Mesendoderm (in vitro differentiated cells): ENCODE measurements around the gene WNT3A.

Source experiments
- DNase-seq: peaks from one replicate; pipeline ENCODE4 v3.0.0; 2013
- H2AK5ac ChIP-seq: 2 replicates; pipeline ENCODE4 v1.6.1; 2013; ENCODE audit warnings: low read length, inconsistent platforms
- H2BK120ac ChIP-seq: 2 replicates; pipeline ENCODE4 v1.6.1; 2013; ENCODE audit warnings: low read depth, mild to moderate bottlenecking, low read length, moderate library complexity, mixed read lengths
- H2BK15ac ChIP-seq: replicated peaks from 2 replicates; pipeline ENCODE4 v1.6.1; 2013; ENCODE audit warnings: low read depth, mild to moderate bottlenecking, moderate library complexity
- H2BK5ac ChIP-seq: 2 replicates; pipeline ENCODE4 v1.6.1; 2013; ENCODE audit warnings: low read length, inconsistent platforms
- H3K18ac ChIP-seq: 2 replicates; pipeline ENCODE4 v1.6.1; 2013; ENCODE audit warnings: mild to moderate bottlenecking, low read length, mixed read lengths
- H3K23ac ChIP-seq: one replicate; pipeline ENCODE4 v1.6.1; 2013; ENCODE audit warnings: low read length
- H3K27ac ChIP-seq: 2 replicates; pipeline ENCODE4 v1.5.1; 2013; ENCODE audit warnings: low read depth, mild to moderate bottlenecking, inconsistent platforms, low read length, moderate library complexity
- H3K27me3 ChIP-seq: 2 replicates; pipeline ENCODE4 v1.6.1; 2013; ENCODE audit warnings: low read length, control low read depth, mild to moderate bottlenecking, inconsistent platforms; ENCODE audit not compliant: insufficient read depth, poor library complexity
- H3K36me3 ChIP-seq: 2 replicates; pipeline ENCODE4 v1.6.1; 2013; ENCODE audit warnings: low read length, inconsistent platforms; ENCODE audit not compliant: control insufficient read depth, insufficient read depth
- H3K4ac ChIP-seq: one replicate; pipeline ENCODE4 v1.6.1; 2013; ENCODE audit warnings: low read depth, mild to moderate bottlenecking, low read length, moderate library complexity
- H3K4me1 ChIP-seq: 2 replicates; pipeline ENCODE4 v1.6.1; 2013; ENCODE audit warnings: low read depth, low read length, inconsistent platforms; ENCODE audit not compliant: control insufficient read depth
- H3K4me2 ChIP-seq: 2 replicates; pipeline ENCODE4 v1.6.1; 2013; ENCODE audit warnings: low read length
- H3K4me3 ChIP-seq: 2 replicates; pipeline ENCODE4 v1.5.1; 2013; ENCODE audit warnings: mild to moderate bottlenecking, low read length
- H3K56ac ChIP-seq: one replicate; pipeline ENCODE4 v1.6.1; 2013; ENCODE audit warnings: low read length
- H3K79me1 ChIP-seq: 2 replicates; pipeline ENCODE4 v1.6.1; 2013; ENCODE audit warnings: low read length, inconsistent platforms
- H3K79me2 ChIP-seq: 2 replicates; pipeline ENCODE4 v1.6.1; 2013; ENCODE audit warnings: mild to moderate bottlenecking, low read length; ENCODE audit not compliant: control insufficient read depth, insufficient read depth
- H3K9ac ChIP-seq: 2 replicates; pipeline ENCODE4 v1.6.1; 2013; ENCODE audit warnings: low read length, inconsistent platforms
- H4K5ac ChIP-seq: one replicate; pipeline ENCODE4 v1.6.1; 2013; ENCODE audit warnings: low read length
- H4K8ac ChIP-seq: one replicate; pipeline ENCODE4 v1.6.1; 2013; ENCODE audit warnings: low read depth, mild to moderate bottlenecking, control low read depth, low read length, moderate library complexity
- WGBS: extraction: QIAGEN DNeasy Blood & Tissue Kit; methylation state at CpG from one replicate; pipeline ENCODE4 v1.1.7; 2013; ENCODE audit warnings: low lambda C conversion rate, missing lambda C conversion rate; ENCODE audit not compliant: insufficient coverage; ENCODE audit errors: extremely low coverage; 5-methylcytosine and 5-hydroxymethylcytosine counted together

WNT3A gene

DNA sequence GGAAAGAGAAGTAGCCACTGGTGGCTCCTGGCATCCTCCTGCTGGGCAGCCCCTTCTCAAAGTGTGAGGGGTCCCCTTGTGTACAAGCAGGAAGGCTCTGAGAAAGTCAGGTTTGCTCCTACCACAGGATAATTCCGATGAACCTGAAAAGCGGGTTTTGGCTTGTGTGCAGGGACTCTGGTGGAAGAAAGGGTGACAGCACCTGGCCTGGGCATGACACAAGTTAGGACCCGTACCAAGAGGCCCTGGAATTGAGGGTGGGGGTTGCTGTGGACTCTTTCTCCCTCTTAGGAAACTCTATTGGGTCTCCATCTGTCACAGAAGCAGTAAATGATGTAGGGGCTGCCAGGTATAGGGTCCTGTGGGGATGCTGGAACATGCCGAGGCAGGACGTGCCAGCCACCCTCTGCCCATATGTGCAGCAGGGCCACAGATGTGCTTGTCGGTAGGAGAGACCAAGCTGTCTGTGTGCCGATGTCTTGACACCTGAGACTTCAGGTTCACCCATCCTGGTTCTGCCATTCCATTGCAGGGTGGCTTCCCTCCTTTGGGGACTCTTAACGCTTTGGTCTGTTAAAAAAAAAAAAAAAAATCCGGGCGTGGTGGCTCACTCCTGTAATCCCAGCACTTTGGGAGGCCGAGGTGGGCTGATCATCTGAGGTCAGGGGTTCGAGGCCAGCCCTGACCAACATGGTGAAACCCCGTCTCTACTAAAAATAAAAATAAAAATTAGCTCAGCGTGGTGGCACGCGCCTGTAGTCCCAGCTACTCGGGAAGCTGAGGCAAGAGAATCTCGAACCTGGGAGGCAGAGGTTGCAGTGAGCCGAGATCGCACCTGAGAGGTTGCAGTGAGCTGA is 86.5 kb downstream of the WNT3A start:
- no peak for DNase-seq

DNA sequence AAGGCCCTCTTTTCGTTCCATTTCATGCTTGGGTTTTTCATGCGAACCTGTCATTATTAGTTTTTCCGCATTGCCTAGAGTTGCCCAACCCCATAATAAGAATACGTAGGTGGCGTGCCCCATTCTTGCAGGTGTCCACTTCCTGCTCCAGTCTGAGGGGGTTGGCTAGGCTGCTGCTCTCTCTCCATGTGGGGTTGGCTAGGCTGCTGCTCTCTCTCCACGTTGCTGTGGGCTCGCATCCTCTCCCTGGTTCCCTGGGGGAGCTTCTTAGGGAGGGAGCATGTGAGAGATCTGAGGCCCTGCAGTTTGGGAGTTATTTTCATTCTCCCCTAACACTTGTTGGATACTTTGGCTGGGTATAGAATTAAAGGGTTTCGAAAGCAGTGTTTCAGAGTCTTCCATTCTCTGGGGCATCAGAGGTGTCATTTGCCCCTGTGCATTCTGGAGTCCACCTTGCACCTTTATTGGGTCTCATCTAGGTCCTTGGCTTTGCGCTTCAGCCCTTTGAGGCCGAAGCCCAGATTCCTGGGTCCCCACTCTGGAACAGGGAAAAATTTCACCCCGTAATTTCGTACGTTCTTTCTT is 87.7 kb downstream of the WNT3A start:
- WGBS, result no CpG with 5 or more reads among the region's 13 CpGs
- peaks cover 80% of the 10 kb centered on the region for H3K79me2 ChIP-seq
- no peak overlapping the region for H2BK120ac ChIP-seq
- no peak overlapping the region for H3K27ac ChIP-seq
- no peak overlapping the region for H3K9ac ChIP-seq
- no peak overlapping the region for H2BK15ac ChIP-seq
- no peaks in the 10 kb centered on the region for H3K27me3 ChIP-seq
- no peak overlapping the region for H4K5ac ChIP-seq
- no peaks in the 10 kb centered on the region for H3K4me1 ChIP-seq
- no peak overlapping the region for H2AK5ac ChIP-seq
- peaks cover 15% of the 10 kb centered on the region for H3K79me1 ChIP-seq
- no peak overlapping the region for H3K4me3 ChIP-seq
- peaks cover 6% of the 10 kb centered on the region for H3K36me3 ChIP-seq
- H3K18ac ChIP-seq, result no peak overlapping the region
- H3K56ac ChIP-seq, result no peak overlapping the region
- no peak for DNase-seq
- no peak overlapping the region for H4K8ac ChIP-seq
- H3K4ac ChIP-seq, result no peak overlapping the region
- no peak overlapping the region for H2BK5ac ChIP-seq
- H3K4me2 ChIP-seq, result no peak overlapping the region
- H3K23ac ChIP-seq, result no peak overlapping the region

More for the DNA sequence above, 86.5 kb downstream of the WNT3A start:
- Histone ChIP-seq H2BK15ac (no peak overlapping the region), H3K27ac (no peak overlapping the region), H3K27me3 (no peaks in the 10 kb centered on the region), H2AK5ac (no peak overlapping the region), H4K8ac (no peak overlapping the region), H3K79me1 (peaks cover 13% of the 10 kb centered on the region), H3K4me3 (no peak overlapping the region), H2BK5ac (no peak overlapping the region), H3K4me2 (no peak overlapping the region), H3K23ac (no peak overlapping the region), H3K9ac (no peak overlapping the region), H4K5ac (no peak overlapping the region), H3K36me3 (peaks cover 9% of the 10 kb centered on the region), H3K4me1 (peaks cover 4% of the 10 kb centered on the region), H2BK120ac (no peak overlapping the region), H3K56ac (no peak overlapping the region), H3K18ac (no peak overlapping the region), H3K79me2 (peaks cover 92% of the 10 kb centered on the region), H3K4ac (no peak overlapping the region)
- no CpG with 5 or more reads among the region's 20 CpGs for WGBS

DNA sequence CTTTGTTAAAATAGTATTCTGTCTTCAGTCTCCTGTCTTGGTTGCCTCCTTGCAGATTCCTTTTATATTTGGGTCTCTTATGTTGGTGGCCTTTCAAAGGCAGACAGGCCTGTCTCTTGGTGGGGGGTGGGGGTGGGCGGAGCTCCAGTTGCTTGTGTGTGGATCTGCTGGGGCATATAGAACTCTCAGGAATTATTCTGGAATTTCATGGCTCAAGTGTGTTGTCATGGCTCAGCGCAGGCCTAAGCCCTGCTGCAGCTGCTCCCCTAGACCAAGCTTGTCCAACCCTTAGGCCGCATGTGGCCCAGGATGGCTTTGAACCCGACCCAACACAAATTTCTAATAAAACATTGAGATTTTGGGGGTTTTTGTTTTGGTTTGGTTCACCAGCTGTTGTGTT is 88.4 kb downstream of the WNT3A start:
- DNase-seq, result no peak
- Histone ChIP-seq H3K79me2 (peaks cover 74% of the 10 kb centered on the region), H3K27ac (no peak overlapping the region), H3K9ac (no peak overlapping the region), H2BK120ac (no peak overlapping the region), H3K23ac (no peak overlapping the region), H2AK5ac (no peak overlapping the region), H3K4ac (no peak overlapping the region), H3K4me3 (no peak overlapping the region), H2BK15ac (no peak overlapping the region), H3K4me2 (no peak overlapping the region), H3K36me3 (peaks cover 6% of the 10 kb centered on the region), H3K56ac (no peak overlapping the region), H3K79me1 (peaks cover 15% of the 10 kb centered on the region), H3K27me3 (no peaks in the 10 kb centered on the region), H4K8ac (no peak overlapping the region), H2BK5ac (no peak overlapping the region), H3K18ac (no peak overlapping the region), H4K5ac (no peak overlapping the region), H3K4me1 (no peaks in the 10 kb centered on the region)
- no CpG with 5 or more reads among the region's 4 CpGs for WGBS

DNA sequence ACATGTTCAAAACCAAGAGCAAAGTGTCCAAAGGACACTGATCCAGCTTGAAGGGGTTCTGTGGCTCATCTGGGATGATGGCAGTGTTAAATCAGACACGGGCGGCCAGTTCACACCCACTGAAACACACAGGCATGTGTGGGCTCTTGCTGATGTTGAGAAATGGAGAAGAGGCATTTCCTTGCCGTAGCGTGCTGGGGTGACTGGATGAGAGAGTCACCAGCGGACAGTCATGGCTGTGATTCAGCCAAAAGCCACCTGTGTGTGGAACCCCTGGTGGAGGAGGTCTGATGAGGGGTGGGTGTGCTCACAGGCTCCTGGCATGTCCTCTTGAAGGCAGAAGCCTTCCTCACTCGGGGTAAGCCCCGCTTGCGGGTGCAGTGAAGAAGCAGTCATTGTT is 89.1 kb downstream of the WNT3A start:
- H4K5ac ChIP-seq, result no peak overlapping the region
- peaks cover 15% of the 10 kb centered on the region for H3K79me1 ChIP-seq
- H2BK15ac ChIP-seq, result no peak overlapping the region
- no peak overlapping the region for H3K56ac ChIP-seq
- H3K4me2 ChIP-seq, result no peak overlapping the region
- H3K79me2 ChIP-seq, result peaks cover 66% of the 10 kb centered on the region
- H2AK5ac ChIP-seq, result no peak overlapping the region
- H3K4me3 ChIP-seq, result no peak overlapping the region
- no peak overlapping the region for H3K18ac ChIP-seq
- H3K27me3 ChIP-seq, result no peaks in the 10 kb centered on the region
- no peak overlapping the region for H2BK120ac ChIP-seq
- H3K4ac ChIP-seq, result no peak overlapping the region
- H3K9ac ChIP-seq, result no peak overlapping the region
- no peak overlapping the region for H4K8ac ChIP-seq
- H3K23ac ChIP-seq, result no peak overlapping the region
- H3K27ac ChIP-seq, result no peak overlapping the region
- H3K36me3 ChIP-seq, result peaks cover 6% of the 10 kb centered on the region
- no peak for DNase-seq
- H2BK5ac ChIP-seq, result no peak overlapping the region
- WGBS, result no CpG with 5 or more reads among the region's 8 CpGs
- no peaks in the 10 kb centered on the region for H3K4me1 ChIP-seq

DNA sequence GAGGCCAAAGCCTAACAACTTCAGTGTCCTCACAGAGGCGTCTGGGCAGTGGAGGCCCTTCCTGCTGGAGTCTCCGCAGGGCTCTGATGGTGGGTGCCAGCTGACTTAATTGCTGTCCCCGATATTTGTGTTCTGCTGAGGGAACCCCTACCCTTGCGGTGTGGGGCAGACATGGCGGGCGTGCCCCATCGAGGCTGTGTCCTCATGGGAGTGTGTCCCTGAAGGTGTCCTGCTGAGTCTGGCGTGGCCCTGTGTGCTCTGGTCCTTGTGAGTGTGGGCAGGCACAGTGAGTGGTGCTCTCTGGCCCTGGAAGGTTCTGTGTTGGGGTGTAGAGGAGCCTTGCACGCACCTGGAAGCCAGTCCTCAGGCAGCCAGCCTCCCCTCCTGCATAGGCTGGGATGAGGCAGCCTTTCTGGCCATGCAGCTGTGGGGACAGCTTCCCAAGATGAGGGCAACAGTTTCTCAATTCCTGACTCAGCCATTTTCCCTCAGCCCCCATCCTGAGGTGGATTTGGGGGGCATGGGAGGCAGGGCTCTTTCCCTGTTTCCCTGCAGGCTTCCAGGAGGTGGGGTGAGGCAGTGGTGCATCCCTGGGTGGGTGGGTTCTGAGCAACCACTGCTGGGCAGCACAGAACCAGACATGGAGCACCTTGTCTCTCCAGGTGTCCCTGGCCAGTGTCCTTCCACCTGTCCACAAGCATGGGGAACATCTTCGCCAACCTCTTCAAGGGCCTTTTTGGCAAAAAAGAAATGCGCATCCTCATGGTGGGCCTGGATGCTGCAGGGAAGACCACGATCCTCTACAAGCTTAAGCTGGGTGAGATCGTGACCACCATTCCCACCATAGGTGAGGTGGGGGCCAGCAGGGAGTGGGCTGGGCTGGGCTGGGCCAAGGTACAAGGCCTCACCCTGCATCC is 89.9 kb downstream of the WNT3A start:
- Histone ChIP-seq H3K27ac (no peak overlapping the region), H3K56ac (no peak overlapping the region), H3K18ac (no peak overlapping the region), H3K27me3 (no peaks in the 10 kb centered on the region), H3K4me1 (no peaks in the 10 kb centered on the region), H3K23ac (no peak overlapping the region), H3K4me3 (no peak overlapping the region), H3K4ac (no peak overlapping the region), H3K79me2 (peaks cover 59% of the 10 kb centered on the region), H4K8ac (no peak overlapping the region), H3K79me1 (peaks cover 15% of the 10 kb centered on the region), H2BK5ac (no peak overlapping the region), H3K36me3 (peaks cover 6% of the 10 kb centered on the region), H2AK5ac (no peak overlapping the region), H2BK15ac (no peak overlapping the region), H3K4me2 (no peak overlapping the region), H3K9ac (no peak overlapping the region), H2BK120ac (no peak overlapping the region), H4K5ac (no peak overlapping the region)
- DNase-seq, result no peak
- no CpG with 5 or more reads among the region's 13 CpGs for WGBS
